ENCODE data around the gene SFXN1. TPM values are rescaled to one million over a fixed set of nuclear protein-coding genes. Genes with fewer than 3 reads are reported as not detected.

Gene SFXN1
- total RNA-seq, 1 donor from 2014 or later = 79.5 TPM

- FAIRE-seq (no peak), DNase-seq (ENCODE audit: low spot score in 2 of 2) (no peak)
Measured at GRCh38 chr5:175464942-175465233, 13.5 kb upstream of the SFXN1 start.

- no peak for FAIRE-seq
- DNase-seq (ENCODE audit: low spot score in 2 of 2) = no peak
Measured at GRCh38 chr5:175465282-175465681, 13.1 kb upstream of the SFXN1 start.

- no peak for FAIRE-seq
- DNase-seq (ENCODE audit: low spot score in 2 of 2) = no peak
Measured at GRCh38 chr5:175466700-175467318, 11.6 kb upstream of the SFXN1 start.

GRCh38 chr5:175467983-175468690, 10.2 kb upstream of the SFXN1 start:
- DNase-seq (ENCODE audit: low spot score in 2 of 2) = no peak

GRCh38 chr5:175468892-175469291, 9.5 kb upstream of the SFXN1 start:
- FAIRE-seq (no peak), DNase-seq (ENCODE audit: low spot score in 2 of 2) (no peak)

More at GRCh38 chr5:175467983-175468690, 10.2 kb upstream of the SFXN1 start:
- FAIRE-seq = no peak

GRCh38 chr5:175469916-175470315, 8.4 kb upstream of the SFXN1 start:
- no peak for FAIRE-seq
- no peak for DNase-seq (ENCODE audit: low spot score in 2 of 2)

- DNase-seq (ENCODE audit: low spot score in 2 of 2) = no peak
- FAIRE-seq = no peak
Measured at GRCh38 chr5:175470781-175471180, 7.6 kb upstream of the SFXN1 start.

GRCh38 chr5:175471196-175471595, 7.2 kb upstream of the SFXN1 start:
- DNase-seq (ENCODE audit: low spot score in 2 of 2) = no peak

GRCh38 chr5:175471628-175472027, 6.7 kb upstream of the SFXN1 start:
- FAIRE-seq (no peak), DNase-seq (ENCODE audit: low spot score in 2 of 2) (no peak)

More at GRCh38 chr5:175471196-175471595, 7.2 kb upstream of the SFXN1 start:
- FAIRE-seq = no peak

GRCh38 chr5:175472378-175472777, 6.0 kb upstream of the SFXN1 start:
- DNase-seq (ENCODE audit: low spot score in 2 of 2) = no peak
- FAIRE-seq = no peak

GRCh38 chr5:175475248-175475647, 3.1 kb upstream of the SFXN1 start:
- DNase-seq (ENCODE audit: low spot score in 2 of 2) (no peak), FAIRE-seq (no peak)

GRCh38 chr5:175477440-175477839, 920 bp upstream of the SFXN1 start:
- DNase-seq (ENCODE audit: low spot score in 2 of 2) = no peak
- no peak for FAIRE-seq

GRCh38 chr5:175478008-175478383, 364 bp upstream of the SFXN1 start:
- FAIRE-seq = no peak
- peak in 1 of 2 donors; percentile 27 for DNase-seq (ENCODE audit: low spot score in 2 of 2)

- FAIRE-seq = no peak
- no peak for DNase-seq (ENCODE audit: low spot score in 2 of 2)
Measured at GRCh38 chr5:175479125-175479881, 943 bp downstream of the SFXN1 start.

- DNase-seq (ENCODE audit: low spot score in 2 of 2) (no peak), FAIRE-seq (no peak)
Measured at GRCh38 chr5:175483337-175483736, 5.0 kb downstream of the SFXN1 start.

- no peak for FAIRE-seq
Measured at GRCh38 chr5:175484322-175484721, 6.0 kb downstream of the SFXN1 start.

GRCh38 chr5:175484829-175485228, 6.5 kb downstream of the SFXN1 start:
- no peak for FAIRE-seq
- DNase-seq (ENCODE audit: low spot score in 2 of 2) = no peak

More at GRCh38 chr5:175484322-175484721, 6.0 kb downstream of the SFXN1 start:
- no peak for DNase-seq (ENCODE audit: low spot score in 2 of 2)

- no peak for DNase-seq (ENCODE audit: low spot score in 2 of 2)
- FAIRE-seq = no peak
Measured at GRCh38 chr5:175485631-175486030, 7.3 kb downstream of the SFXN1 start.

GRCh38 chr5:175487514-175488222, 9.3 kb downstream of the SFXN1 start:
- DNase-seq (ENCODE audit: low spot score in 2 of 2) = no peak
- FAIRE-seq = no peak

GRCh38 chr5:175489693-175490443, 11.5 kb downstream of the SFXN1 start:
- no peak for FAIRE-seq
- no peak for DNase-seq (ENCODE audit: low spot score in 2 of 2)

All from frontal cortex (tissue), 4 donors.